ENCODE results near the gene DNAAF5. TPM values are rescaled to one million over a fixed set of nuclear protein-coding genes. Genes with fewer than 3 reads are reported as not detected.

Gene DNAAF5
- polyA plus RNA-seq, 3 donors from 2014 or later: 0.45 to 1.4 (median 1.3) TPM

DNA sequence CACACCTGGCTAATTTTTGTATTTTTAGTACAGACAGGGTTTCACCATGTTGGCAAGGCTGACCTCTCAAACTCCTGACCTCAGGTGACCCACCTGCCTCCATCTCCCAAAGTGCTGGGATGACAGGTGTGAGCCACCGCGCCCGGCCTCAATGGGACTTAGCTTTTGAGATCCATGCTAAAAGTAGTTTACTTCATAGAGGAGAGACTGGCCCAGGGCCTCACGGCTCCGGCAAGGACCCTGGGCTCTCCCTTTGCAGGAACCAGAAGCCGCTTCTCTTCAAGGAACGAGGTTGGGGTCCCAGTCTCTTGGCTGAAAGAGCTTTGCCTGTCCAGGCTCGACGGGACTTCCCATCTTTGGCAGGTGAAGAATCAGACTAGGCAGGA is 30.1 kb upstream of the DNAAF5 start:
- DNase-seq: no peak
- H3K9me3 Mint-ChIP-seq: peaks cover 0 to 5% (median under 1%) of the 10 kb centered on the region in 6 donors
- no peak overlapping the region for H3K4me3 Mint-ChIP-seq
- peaks cover 0 to 6% (median 2%) of the 10 kb centered on the region in 3 donors for H3K27me3 Mint-ChIP-seq (ENCODE audit: low read depth in 3 of 3)
- H3K27ac Mint-ChIP-seq: no peak overlapping the region
- peaks cover 0 to 2% (median 0%) of the 10 kb centered on the region in 3 donors for H3K36me3 Mint-ChIP-seq
- H3K4me1 Mint-ChIP-seq: no peaks in the 10 kb centered on the region

- Mint-ChIP-seq H3K27ac (no peak overlapping the region), H3K36me3 (peaks cover 0 to 1% (median 0%) of the 10 kb centered on the region in 3 donors), H3K27me3 (ENCODE audit: low read depth in 3 of 3) (peaks cover 0 to 6% (median 0%) of the 10 kb centered on the region in 3 donors), H3K9me3 (peaks cover 0 to 3% (median under 1%) of the 10 kb centered on the region in 6 donors), H3K4me1 (no peaks in the 10 kb centered on the region), H3K4me3 (no peak overlapping the region)
- no peak for DNase-seq
Observed at GRCh38 chr7:696812-697551, 29.5 kb upstream of the DNAAF5 start.

GRCh38 chr7:698515-699475 is 27.7 kb upstream of the DNAAF5 start:
- H3K4me1 Mint-ChIP-seq: no peaks in the 10 kb centered on the region
- peaks cover 0 to 3% (median 0%) of the 10 kb centered on the region in 3 donors for H3K36me3 Mint-ChIP-seq
- no peak overlapping the region for H3K27ac Mint-ChIP-seq
- DNase-seq: no peak
- H3K4me3 Mint-ChIP-seq: no peak overlapping the region
- H3K27me3 Mint-ChIP-seq (ENCODE audit: low read depth in 3 of 3): peaks cover 0 to 6% (median 2%) of the 10 kb centered on the region in 3 donors
- H3K9me3 Mint-ChIP-seq: peaks cover 0 to 14% (median 6%) of the 10 kb centered on the region in 6 donors

DNA sequence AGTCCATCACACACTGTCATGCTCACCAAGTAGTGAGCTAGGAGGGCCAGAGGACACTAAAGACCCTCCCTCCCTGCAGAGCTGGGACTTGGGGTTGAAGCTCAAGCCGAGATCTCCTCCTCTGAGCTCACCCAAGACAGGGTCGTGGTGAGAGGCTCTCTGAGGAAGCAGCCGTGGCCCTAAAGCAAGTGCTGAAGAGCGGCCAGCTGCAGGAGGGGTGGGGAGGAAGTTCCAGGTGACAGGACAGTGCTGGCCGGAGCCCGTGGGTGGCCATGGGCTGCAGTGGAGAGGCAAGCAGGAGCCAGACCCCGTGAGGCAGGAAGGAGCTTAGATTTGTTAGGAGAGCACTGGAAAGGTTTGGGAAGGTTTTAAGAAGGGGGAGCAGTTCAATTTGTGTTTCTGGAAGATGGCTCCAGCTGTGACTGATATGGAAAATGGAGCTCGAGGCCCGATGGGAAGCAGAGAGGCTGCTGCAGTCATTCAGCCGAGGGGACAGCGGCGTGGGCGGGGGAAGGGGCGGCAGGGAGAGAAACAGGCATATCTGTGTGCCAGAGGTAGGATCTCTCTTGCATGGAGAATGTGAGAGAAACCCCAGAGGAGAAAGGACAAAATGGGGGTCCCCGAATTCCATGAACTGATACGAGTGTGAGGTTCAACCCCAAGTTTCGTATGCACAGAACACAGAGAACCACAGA is 26.9 kb upstream of the DNAAF5 start:
- no peak overlapping the region for H3K4me3 Mint-ChIP-seq
- H3K27me3 Mint-ChIP-seq (ENCODE audit: low read depth in 3 of 3): peaks cover 0 to 6% (median 2%) of the 10 kb centered on the region in 3 donors
- DNase-seq: no peak
- H3K36me3 Mint-ChIP-seq: peaks cover 0 to 3% (median 0%) of the 10 kb centered on the region in 3 donors
- no peaks in the 10 kb centered on the region for H3K4me1 Mint-ChIP-seq
- H3K27ac Mint-ChIP-seq: no peak overlapping the region
- H3K9me3 Mint-ChIP-seq: peaks cover 0 to 14% (median 6%) of the 10 kb centered on the region in 6 donors

GRCh38 chr7:701086-701671 is 25.3 kb upstream of the DNAAF5 start:
- H3K27me3 Mint-ChIP-seq (ENCODE audit: low read depth in 3 of 3): peaks cover 0 to 6% (median 2%) of the 10 kb centered on the region in 3 donors
- peaks cover 0 to 3% (median 0%) of the 10 kb centered on the region in 3 donors for H3K36me3 Mint-ChIP-seq
- H3K27ac Mint-ChIP-seq: no peak overlapping the region
- H3K9me3 Mint-ChIP-seq: peaks cover 0 to 14% (median 5%) of the 10 kb centered on the region in 6 donors
- H3K4me1 Mint-ChIP-seq: no peaks in the 10 kb centered on the region
- no peak overlapping the region for H3K4me3 Mint-ChIP-seq
- DNase-seq: no peak

GRCh38 chr7:703049-703448 is 23.4 kb upstream of the DNAAF5 start:
- peaks cover 2 to 6% (median 4%) of the 10 kb centered on the region in 3 donors for H3K27me3 Mint-ChIP-seq (ENCODE audit: low read depth in 3 of 3)
- no peak overlapping the region for H3K4me3 Mint-ChIP-seq
- H3K4me1 Mint-ChIP-seq: no peaks in the 10 kb centered on the region
- H3K27ac Mint-ChIP-seq: no peak overlapping the region
- no peak for DNase-seq
- H3K36me3 Mint-ChIP-seq: peaks cover 0 to 3% (median 0%) of the 10 kb centered on the region in 3 donors
- peaks cover 0 to 14% (median 5%) of the 10 kb centered on the region in 6 donors for H3K9me3 Mint-ChIP-seq

DNA sequence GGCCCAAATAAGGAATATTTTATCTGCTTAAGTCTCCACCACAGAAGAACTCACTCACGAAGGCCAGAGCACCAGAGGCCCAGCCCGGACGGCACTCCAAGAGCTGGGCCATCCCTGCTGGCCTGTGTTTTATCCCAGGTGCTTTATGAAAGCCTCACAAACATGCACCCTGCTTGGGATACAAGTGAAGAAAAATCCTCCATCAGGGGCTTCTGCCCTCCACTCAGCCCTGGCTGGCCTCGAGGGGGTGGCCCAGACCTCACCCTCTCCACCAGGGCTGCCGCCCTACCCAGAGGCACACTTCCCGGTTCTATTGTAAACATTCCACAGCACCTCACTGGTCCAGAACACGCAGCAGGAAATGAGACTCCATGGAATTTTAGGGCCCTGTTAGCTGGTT is 19.8 kb upstream of the DNAAF5 start:
- Mint-ChIP-seq H3K36me3 (peaks cover 0 to 3% (median 0%) of the 10 kb centered on the region in 3 donors), H3K27me3 (ENCODE audit: low read depth in 3 of 3) (peaks cover 0 to 6% (median 2%) of the 10 kb centered on the region in 3 donors), H3K27ac (no peak overlapping the region), H3K4me1 (no peaks in the 10 kb centered on the region), H3K9me3 (peaks cover 0 to 14% (median 4%) of the 10 kb centered on the region in 6 donors), H3K4me3 (no peak overlapping the region)
- DNase-seq: no peak

GRCh38 chr7:707296-708000 is 19.1 kb upstream of the DNAAF5 start:
- no peaks in the 10 kb centered on the region for H3K4me1 Mint-ChIP-seq
- no peak for DNase-seq
- H3K4me3 Mint-ChIP-seq: no peak overlapping the region
- H3K36me3 Mint-ChIP-seq: no peaks in the 10 kb centered on the region
- H3K9me3 Mint-ChIP-seq: peaks cover 0 to 11% (median 3%) of the 10 kb centered on the region in 6 donors
- peaks cover 0 to 6% (median 2%) of the 10 kb centered on the region in 3 donors for H3K27me3 Mint-ChIP-seq (ENCODE audit: low read depth in 3 of 3)
- H3K27ac Mint-ChIP-seq: no peak overlapping the region

GRCh38 chr7:710161-710560 is 16.3 kb upstream of the DNAAF5 start:
- Mint-ChIP-seq H3K4me3 (peak overlapping the region in 2 of 5 donors; percentile 10 to 54), H3K27ac (no peak overlapping the region), H3K27me3 (ENCODE audit: low read depth in 3 of 3) (peaks cover 2 to 6% (median 6%) of the 10 kb centered on the region in 3 donors), H3K36me3 (peaks cover 0 to 5% (median 0%) of the 10 kb centered on the region in 3 donors), H3K4me1 (peaks cover 0 to 5% of the 10 kb centered on the region in 2 donors), H3K9me3 (peaks cover 0 to 3% (median 0%) of the 10 kb centered on the region in 6 donors)
- no peak for DNase-seq

GRCh38 chr7:711093-711921 is 15.2 kb upstream of the DNAAF5 start:
- peaks cover 0 to 5% (median 3%) of the 10 kb centered on the region in 3 donors for H3K36me3 Mint-ChIP-seq
- peaks cover 0 to 3% (median 0%) of the 10 kb centered on the region in 6 donors for H3K9me3 Mint-ChIP-seq
- DNase-seq: no peak
- peak overlapping the region in 2 of 5 donors; percentile 39 to 54 for H3K4me3 Mint-ChIP-seq
- H3K27me3 Mint-ChIP-seq (ENCODE audit: low read depth in 3 of 3): peaks cover 2 to 6% (median 6%) of the 10 kb centered on the region in 3 donors
- peaks cover 0 to 5% of the 10 kb centered on the region in 2 donors for H3K4me1 Mint-ChIP-seq
- H3K27ac Mint-ChIP-seq: no peak overlapping the region

DNA sequence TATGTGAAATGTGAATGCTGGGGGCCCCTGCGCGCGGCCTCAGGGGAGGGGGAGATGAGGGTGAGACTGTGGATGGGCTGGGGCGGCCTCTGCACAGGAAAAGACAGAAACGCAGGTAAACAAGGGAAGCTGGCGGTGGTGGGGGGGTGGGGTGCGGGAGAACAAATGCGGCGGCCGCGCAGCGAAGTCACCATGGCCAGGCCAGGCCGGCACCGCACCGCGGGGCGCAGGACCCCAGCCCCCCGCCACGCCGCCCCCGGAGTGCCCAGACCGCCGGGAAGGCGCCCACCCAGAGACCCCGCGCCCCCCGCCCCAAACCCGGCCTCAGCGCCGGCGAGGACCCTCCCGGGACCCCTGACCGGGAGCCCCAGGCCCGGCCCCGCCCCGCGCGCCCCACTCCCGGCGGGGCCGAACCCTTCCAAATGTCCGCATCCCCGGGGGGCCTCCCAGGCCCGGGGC is 14.5 kb upstream of the DNAAF5 start:
- Mint-ChIP-seq H3K4me1 (peaks cover 0 to 5% of the 10 kb centered on the region in 2 donors), H3K4me3 (no peak overlapping the region), H3K9me3 (peaks cover 0 to 3% (median 0%) of the 10 kb centered on the region in 6 donors), H3K27ac (no peak overlapping the region), H3K27me3 (ENCODE audit: low read depth in 3 of 3) (peaks cover 2 to 6% (median 6%) of the 10 kb centered on the region in 3 donors), H3K36me3 (peaks cover 0 to 5% (median 4%) of the 10 kb centered on the region in 3 donors)
- DNase-seq: no peak
